HG02970 (cell line): ENCODE results near the gene OR6K6.

Experiments
- ATAC-seq: cut with Tn5 transposase; IDR thresholded peaks from one replicate; pipeline ENCODE4 v1.9.1; 2021; ENCODE audit warnings: mild to moderate bottlenecking, moderate library complexity, moderate number of reproducible peaks; ENCODE audit not compliant: unreplicated experiment, low FRiP score

Gene OR6K6, protein sequence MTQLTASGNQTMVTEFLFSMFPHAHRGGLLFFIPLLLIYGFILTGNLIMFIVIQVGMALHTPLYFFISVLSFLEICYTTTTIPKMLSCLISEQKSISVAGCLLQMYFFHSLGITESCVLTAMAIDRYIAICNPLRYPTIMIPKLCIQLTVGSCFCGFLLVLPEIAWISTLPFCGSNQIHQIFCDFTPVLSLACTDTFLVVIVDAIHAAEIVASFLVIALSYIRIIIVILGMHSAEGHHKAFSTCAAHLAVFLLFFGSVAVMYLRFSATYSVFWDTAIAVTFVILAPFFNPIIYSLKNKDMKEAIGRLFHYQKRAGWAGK

DNA sequence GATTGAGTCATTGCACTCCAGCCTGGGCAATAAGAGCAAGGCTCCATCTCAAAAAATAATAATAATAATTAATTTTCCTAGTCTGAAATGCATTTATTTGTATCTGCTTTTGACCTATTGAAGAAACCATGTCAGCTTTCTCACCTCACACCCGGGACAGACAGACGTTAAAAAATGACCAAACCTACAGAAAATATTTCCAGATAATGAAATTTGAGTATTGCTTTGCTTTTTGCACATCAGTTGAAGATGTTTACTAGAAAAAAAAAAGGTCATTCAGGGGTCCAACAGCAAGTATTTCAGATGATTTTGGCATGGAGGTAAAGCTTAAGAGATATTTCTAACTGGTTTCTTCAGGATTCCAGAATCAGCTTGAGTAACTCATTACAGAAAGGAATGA, at the start of gene OR6K6:
TSS of gene OR6K6 (plus strand) at position 301 of the 400 bp plus-strand sequence. CDS start 168 bp downstream, outside the sequence.
- no peak for ATAC-seq

DNA sequence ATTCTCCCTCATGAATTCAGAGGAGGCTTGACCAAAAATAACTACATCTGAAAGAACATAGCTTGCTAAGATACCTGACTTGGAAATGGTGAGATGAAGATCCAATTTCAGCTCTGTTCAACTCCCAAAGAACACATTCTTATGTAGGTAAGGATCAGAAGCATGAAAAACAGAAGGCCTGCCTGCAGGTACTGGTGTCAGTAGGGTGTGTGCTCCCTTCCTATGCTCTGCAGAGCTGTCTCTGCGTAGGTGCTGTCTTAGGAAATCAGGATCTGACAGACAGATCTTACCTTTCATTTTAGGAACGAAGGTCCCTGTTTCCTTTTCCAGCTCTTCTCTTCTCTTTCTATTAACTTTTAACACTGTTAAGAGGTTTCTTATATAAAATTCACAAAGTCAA, 48.4 kb upstream of the OR6K6 start:
- no peak for ATAC-seq

DNA sequence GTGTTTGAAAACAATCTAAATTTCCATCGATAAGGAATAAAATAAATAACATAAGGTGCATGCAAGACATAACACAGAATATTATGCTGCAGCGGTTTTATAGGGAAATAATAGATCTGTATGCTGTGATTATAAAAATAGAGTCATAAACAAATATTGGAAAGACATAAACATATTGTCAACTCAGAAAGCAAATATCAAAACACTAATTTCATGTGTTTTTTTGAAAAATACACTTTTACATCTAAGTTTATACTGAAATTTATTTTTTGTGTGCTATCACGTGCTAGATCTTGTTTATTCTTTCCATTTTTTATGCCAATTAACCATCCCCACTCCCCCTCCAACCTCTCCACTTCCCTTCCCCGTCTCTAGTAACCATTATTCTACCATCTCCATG, 43.4 kb upstream of the OR6K6 start:
- no peak for ATAC-seq

DNA sequence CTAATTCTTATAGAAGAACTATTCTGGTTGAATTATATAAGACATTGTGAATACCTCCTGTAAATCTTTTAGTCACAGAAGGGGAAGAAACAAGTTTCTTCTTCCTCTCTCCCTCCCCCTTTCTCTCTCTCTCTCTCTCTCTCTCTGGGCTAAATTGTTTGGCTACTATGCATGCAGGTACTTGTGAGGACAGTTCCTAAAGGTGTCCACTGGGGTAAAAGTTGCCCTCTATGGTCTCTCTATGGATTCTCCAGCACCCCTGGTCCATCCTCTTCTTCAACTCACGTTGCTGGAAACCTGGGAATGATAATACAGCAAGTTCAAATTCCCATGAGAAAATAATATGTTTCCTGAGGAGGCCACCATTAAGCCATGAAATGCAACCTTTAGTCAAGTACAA, 39.8 kb upstream of the OR6K6 start:
- no peak for ATAC-seq

DNA sequence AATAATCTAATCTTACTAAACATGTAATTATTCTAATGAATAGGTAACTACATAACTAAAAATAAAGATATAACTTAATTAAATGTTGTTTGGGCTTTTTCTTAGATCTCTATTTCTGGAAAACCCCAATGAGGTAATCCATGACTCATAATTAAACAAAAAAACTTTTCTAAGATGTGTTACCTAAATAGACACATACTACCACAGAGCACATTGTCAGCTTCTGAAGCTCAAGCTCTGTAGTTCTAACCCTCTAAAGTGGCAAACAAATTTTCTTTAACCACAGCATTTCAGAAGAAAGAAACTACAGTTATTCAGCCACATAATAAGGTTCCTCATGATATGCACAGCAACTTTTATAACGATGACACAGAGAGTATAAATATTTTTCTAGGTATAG, 38.2 kb upstream of the OR6K6 start:
- ATAC-seq, result no peak

DNA sequence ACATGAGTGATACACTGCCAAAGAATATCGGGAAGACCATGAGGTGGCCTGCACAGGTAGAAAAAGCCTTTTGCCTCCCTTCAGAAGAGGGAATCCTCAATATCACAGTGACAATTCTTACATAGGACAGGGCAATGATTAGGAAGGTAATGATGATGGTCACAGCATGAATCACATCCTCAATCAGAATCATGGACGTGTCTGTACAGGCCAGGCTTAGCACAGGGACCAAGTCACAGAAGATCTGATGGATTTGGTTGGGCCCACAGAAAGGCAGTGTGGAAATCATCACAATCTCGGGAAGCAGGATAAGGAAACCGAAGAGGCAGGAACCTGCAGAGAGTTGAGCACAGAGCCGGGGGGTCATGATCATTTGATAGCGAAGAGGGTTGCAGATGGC, 37.2 kb upstream of the OR6K6 start:
- no peak for ATAC-seq

DNA sequence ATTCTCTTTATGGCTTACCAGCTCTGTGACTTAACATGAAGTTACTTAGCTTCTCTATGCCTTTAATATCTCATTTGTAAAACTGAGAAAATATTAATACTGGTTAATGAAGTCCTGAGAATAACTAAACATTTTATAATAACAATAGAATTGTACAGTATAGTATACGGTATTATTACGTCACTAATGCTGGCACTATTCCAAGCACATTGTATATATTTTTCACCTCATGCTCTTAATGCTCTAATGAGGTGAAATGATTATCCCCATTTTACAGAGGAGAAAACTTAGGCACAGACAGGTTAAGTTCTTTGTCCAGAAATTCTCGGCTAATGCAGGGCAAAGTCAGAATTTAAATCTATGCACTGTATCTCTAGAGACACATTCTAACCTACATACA, 34.9 kb upstream of the OR6K6 start:
- no peak for ATAC-seq

DNA sequence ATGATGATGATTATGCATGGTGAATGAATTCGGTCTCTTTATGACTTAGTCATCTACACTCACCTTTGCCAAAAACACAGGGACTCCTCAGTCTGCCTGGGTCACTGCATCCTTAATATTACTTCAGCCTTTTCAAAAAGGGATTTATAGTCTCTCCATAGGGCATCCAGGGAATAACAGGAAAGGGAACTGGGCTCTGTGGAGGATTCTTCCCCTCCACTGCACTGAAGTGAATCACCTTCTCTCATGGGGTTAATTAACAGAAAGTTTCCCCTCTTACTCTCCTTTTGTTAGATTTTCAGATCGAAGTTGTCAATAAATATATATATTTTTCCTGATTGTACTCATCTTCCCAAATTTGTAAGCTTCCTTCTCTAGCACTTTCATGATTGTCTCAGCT, 33.9 kb upstream of the OR6K6 start, which contains the start of gene OR6K3:
TSS of gene OR6K3 (minus strand) at position 101 of the 400 bp plus-strand sequence. CDS start 2,605 bp downstream, outside the sequence.
- no peak for ATAC-seq

DNA sequence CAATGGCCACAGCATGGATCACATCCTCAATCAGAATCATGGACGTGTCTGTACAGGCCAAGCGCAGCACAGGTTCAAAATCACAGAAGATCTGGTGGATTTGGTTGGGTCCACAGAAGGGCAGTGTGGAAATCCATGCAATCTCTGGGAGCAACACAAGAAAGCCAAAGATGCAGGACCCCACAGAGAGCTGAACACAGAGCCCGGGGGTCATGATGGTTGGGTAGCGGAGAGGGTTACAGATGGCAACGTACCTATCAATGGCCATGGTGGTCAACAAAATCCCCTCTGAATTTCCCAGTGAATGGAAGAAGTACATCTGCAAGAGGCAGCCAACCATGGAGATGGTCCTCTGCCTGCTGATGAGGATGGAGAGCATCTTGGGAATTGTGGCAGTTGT, 30.1 kb upstream of the OR6K6 start:
- no peak for ATAC-seq

DNA sequence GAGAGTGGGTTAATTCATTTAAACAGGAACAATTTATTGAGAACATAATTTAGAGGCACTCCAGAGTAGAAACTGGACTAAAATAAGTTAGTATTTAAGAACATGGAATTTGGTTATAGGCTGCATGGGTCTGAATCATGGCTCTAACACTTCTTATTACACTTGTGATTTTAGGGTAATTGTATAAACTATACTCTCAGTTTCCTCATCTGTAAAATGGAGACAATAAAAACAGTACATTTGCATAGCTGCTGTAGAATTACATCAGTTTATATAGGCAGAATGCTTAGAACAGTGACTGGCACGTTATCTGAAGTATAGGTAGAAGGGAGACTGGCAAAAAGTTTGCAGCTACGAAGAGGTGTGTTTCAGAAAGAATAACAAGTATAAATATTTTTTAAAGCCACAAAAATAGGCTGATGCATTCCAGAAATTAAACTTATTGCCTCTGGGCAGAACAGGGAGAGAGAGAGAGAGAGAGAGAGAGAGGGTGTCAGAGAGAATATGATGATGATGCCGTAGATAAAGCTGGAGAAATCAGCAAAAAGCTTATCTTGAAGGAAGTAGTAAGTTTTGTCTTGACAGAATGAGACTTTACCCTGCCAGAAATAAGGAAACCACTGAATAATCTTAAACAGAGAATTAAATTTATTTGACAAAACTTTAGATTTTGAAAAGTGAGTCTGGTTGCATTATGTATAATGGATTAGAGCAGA, 25.9 kb upstream of the OR6K6 start:
- no peak for ATAC-seq

DNA sequence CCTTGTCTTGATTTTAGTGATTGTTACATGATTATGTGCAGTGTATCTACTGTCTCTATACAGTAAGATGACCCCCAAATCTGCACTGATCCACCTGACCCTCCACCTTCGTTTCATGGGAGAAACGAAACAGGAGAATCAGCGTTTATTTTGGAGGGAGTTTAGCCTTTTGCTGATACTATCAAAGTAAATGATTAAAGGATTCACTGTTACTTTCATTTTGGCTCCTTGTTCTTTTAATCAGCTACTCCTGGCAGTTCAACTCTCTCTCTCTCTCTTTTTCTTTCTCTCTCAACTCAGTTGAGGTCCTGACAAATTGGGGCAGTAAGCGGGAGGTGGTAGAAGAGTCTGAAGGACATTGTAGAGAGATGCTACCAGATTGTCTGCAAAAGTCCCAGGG, 24.1 kb upstream of the OR6K6 start:
- ATAC-seq, result no peak

DNA sequence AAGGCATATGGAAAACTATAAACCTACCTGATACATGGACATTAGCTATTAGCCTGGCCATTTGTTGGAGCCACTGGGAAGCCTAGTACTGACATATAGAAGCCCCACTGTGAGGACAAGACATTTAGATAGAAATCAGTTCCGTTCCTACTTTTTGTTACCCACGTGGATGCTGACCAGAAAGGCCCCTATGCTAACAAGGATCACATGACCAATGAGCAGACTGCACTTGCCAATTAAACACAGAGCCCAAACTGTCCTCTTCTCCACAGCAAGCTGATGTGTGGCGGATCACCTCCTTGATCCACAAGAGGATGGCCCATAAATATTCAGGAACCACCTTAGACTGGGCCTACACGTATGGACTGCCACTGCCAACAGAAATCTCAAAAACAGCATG, 22.8 kb upstream of the OR6K6 start:
- ATAC-seq, result no peak

DNA sequence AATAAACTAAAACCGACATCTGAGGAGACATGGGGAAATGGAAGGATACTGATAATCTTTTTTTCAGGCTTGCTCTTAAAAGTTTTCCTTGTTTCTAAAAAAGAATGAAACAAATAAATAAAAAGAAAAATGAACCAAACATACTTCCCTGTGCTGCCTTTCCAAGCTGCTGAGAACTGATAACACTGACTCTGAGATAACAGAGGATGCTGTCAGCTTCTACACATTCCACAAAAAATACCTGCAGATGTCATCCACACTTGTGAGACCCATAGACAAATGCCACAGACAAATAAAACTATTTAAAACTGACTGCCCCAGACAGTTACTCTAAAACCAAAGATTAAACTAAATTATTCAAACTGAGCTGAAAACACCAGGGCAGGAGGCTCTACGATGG, 22.0 kb upstream of the OR6K6 start:
- no peak for ATAC-seq

DNA sequence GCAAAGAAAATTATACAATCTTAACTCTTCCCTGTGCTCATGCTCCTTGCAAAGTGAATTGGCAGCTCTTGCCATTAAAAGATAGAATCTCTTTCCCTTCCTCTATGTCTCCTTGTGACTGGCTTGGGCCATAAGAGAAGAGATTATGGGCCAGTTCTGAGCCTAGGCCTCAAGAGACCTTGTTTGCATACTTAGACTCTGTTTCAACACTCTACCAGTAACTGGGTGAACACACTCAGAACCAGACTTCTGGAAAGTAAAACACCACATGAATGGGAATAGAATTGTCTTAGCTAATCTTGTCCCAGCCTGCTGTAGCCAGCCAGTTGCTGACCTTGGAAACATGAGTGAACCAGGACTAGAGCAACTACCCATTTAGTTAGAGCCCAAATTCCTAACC, 18.7 kb upstream of the OR6K6 start:
- ATAC-seq, result no peak

DNA sequence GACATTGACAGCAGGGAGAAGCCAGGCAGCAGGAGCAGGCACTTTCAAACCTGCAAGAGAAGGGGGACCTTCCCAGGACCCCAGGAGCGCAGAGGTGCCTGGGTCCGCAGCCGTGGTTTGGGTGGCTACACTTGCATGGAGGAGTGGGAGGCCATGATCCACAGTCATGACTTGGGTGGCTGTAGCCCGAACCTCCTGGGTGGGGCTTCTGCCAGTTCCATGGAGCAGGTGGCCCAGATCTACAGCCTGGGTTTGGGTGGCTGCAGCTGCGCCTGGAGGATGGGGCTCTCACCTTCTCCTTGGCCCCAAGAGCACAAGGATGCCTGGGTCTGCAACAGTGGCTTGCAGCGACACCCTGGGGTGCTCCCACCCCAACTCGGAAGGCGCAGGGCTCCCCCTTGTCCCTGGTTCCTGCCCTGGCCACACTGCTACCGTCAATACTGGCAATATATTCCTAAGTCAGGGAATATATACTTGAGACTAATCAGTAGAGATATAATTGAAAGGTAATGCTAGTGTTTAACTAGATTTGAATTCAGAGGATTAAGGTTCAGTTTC, 2.3 kb upstream of the OR6K6 start:
- ATAC-seq, result no peak

DNA sequence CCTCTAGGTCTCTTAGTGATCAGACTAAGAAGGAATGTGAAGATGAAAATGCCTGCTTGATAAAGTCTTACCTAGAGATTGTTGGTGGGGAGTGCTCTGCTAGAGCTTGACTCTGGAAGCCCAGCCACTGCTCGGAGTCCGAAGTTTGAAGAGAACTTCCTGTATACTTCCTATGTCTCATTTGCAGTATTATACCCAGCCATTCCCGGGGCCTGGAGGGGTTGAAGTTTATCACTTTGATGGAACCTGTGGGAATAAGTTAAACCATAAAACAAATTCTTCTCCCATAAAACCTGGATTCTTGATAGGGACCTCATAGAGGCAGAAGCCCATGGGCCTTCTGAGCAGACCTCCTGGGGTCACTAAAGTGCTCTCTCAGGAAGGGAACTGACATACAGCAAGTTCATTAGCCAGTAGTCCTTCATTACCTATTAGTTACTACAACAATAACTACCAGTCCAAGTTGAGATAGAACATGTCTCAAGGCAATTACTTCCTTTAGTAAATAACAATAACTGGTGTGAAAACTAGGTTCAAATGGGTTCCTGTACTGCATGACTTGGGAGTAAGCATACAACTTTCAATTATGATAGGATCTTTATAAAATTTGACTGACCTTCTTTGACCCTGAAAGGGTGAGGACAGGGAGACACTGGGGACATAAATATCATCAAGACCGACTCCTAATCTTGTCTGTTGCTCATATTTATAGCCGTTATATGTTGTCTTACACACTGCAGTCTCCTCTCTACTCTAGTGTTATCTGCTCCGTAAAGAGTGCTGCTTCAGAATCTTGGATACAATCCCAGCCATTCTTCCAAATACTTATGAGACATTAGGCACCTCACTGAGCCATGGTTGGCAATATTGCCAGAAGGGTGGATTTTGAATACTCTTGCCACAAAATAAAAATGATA, 17.7 kb downstream of the OR6K6 start, which contains the start of gene OR6N1:
TSS of gene OR6N1 (minus strand) at position 246 of the 917 bp plus-strand sequence. CDS start 5,513 bp downstream, outside the sequence.
- no peak for ATAC-seq

DNA sequence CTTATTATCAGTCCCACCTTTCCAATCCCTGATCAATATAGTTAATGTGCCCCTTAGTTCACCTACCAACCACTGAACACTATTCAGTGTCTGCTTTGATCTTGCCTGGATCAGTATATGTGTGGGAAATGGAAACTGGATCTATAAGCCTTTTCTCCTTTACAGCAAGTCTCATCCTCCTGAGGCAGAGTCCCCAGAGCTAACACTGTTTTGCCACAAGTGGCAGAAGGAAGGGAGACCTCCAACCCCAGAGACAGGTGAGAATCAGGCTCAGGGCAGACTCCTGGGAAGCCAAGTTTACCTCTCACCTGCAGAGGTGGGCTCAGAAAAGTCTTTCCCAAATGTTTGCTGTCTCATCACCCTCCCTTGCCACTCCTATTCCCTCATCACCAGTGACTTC, 26.6 kb downstream of the OR6K6 start, which contains the start of gene OR6N2:
TSS of gene OR6N2 (minus strand) at position 101 of the 400 bp plus-strand sequence. CDS start 3,569 bp downstream, outside the sequence.
- ATAC-seq, result no peak

DNA sequence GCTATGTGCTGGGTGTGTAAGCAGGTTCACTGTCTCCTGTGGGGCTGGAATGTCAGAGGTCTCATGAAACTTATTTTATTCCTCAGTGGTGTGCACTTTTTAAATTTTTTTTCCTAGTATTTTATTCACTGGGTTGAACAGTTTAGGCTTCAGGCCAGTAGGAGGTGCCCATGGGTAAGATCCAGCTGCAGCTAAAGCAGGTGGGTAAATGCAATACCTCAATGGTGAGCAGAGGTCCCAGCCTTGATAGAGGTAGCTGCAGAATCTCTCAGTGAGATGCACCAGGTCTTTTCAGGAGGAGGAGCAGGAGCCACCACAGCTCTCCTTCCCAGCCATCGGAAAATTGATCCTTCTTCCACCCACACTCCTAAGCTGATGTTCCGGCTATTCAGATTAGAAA, 39.1 kb downstream of the OR6K6 start:
- no peak for ATAC-seq

DNA sequence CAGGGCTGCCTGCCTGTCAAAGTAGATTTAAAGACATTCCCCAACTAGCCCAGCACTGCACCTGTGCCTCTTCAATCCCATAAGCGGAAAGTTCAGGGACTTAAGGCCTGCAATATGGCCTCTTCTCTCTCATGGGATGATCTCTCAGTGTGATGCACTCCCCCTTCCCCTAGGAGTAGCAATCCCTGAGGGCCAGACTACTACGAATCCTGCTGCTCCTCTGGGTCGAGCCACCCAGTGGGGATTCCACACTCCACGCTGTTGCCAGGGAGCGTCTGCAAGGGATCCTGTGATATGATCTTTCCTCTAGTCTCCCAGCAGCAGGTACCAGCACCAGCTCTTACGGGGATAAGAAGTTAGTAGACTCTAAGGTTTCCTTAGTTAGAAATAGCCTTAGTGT, 39.7 kb downstream of the OR6K6 start:
- ATAC-seq, result no peak

DNA sequence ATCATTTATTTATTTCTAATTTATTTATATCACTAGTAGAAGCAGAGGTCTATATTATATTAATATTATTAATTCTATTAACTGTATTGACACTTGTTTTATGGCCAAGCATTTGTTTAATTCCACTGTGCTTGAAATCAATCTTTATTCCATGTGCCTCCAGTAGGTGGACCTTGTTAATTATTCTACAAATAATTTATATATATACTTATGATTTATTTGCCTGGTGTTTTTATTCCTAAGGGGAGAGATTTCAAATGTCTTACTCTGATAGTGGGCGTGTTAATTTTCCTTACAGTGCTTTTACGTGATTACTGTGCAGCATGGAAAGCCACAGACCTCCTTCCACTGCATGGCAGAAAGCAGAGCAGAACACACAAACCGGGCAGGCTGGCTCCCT, 44.0 kb downstream of the OR6K6 start:
- ATAC-seq, result no peak
